Loucy (cell line): Measurements from ENCODE around the gene FHIT.

Experiments
- H2AFZ ChIP-seq: fragments of 200-600 bp; sonication (generic); 2 replicates; pipeline ENCODE4 v1.6.0; 2016; ENCODE audit warnings: antibody characterized with exemption, mild to moderate bottlenecking, low read length, moderate library complexity
- H3F3A ChIP-seq: fragments of 200-600 bp; 2 replicates; pipeline ENCODE4 v1.6.0; 2016; ENCODE audit warnings: antibody characterized with exemption, low read depth, mild to moderate bottlenecking
- H3K27me3 ChIP-seq: fragments of 200-600 bp; sonication (generic); 2 replicates; pipeline ENCODE4 v1.6.1; 2014; ENCODE audit warnings: low read length, mild to moderate bottlenecking; ENCODE audit not compliant: insufficient read depth, poor library complexity, severe bottlenecking
- H3K36me3 ChIP-seq: fragments of 200-600 bp; sonication (generic); 2 replicates; pipeline ENCODE4 v1.6.1; 2016; ENCODE audit warnings: low read length; ENCODE audit not compliant: insufficient read depth
- H3K4me1 ChIP-seq: fragments of 200-600 bp; sonication (generic); 2 replicates; pipeline ENCODE4 v1.5.1; 2014; ENCODE audit warnings: low read length, mild to moderate bottlenecking; ENCODE audit not compliant: insufficient read depth, poor library complexity, severe bottlenecking
- H3K4me2 ChIP-seq: fragments of 200-600 bp; sonication (generic); 2 replicates; pipeline ENCODE4 v1.6.0; 2014; ENCODE audit warnings: antibody characterized with exemption, low read length, low read depth, mild to moderate bottlenecking; ENCODE audit not compliant: poor library complexity, severe bottlenecking
- H3K4me3 ChIP-seq: fragments of 200-600 bp; sonication (generic); 2 replicates; pipeline ENCODE4 v1.5.1; 2014; ENCODE audit warnings: low read length, mild to moderate bottlenecking, mixed read lengths; ENCODE audit not compliant: poor library complexity, severe bottlenecking
- H3K79me2 ChIP-seq: fragments of 200-600 bp; sonication (generic); 2 replicates; pipeline ENCODE4 v1.6.1; 2014; ENCODE audit warnings: low read length; ENCODE audit not compliant: insufficient read depth
- H3K9ac ChIP-seq: fragments of 200-600 bp; sonication (generic); 2 replicates; pipeline ENCODE4 v1.6.0; 2014; ENCODE audit warnings: mild to moderate bottlenecking, low read depth, low read length, moderate library complexity; ENCODE audit not compliant: poor library complexity, severe bottlenecking
- H3K9me2 ChIP-seq: fragments of 200-600 bp; sonication (generic); replicated peaks from 2 replicates; pipeline ENCODE4 v1.6.1; 2016; ENCODE audit warnings: low read depth, low read length, mixed read lengths
- H3K9me3 ChIP-seq: fragments of 200-600 bp; sonication (generic); 2 replicates; pipeline ENCODE4 v1.6.1; 2014; ENCODE audit warnings: mild to moderate bottlenecking, antibody characterized with exemption, low read length, low read depth; ENCODE audit not compliant: insufficient read depth
- H4K20me1 ChIP-seq: fragments of 200-600 bp; sonication (generic); 2 replicates; pipeline ENCODE4 v1.6.0; 2014; ENCODE audit warnings: antibody characterized with exemption, low read length, mild to moderate bottlenecking; ENCODE audit not compliant: insufficient read depth, poor library complexity, severe bottlenecking
- EZH2phosphoT487 ChIP-seq: fragments of 200-600 bp; IDR thresholded peaks from 2 replicates; pipeline ENCODE4 v1.6.1; 2018; ENCODE audit warnings: antibody characterized with exemption, mild to moderate bottlenecking, moderate library complexity, borderline replicate concordance
- TF ChIP-seq, protein P1 (sequence below): fragments of 200-600 bp; sonication (generic); conservative IDR thresholded peaks from 2 replicates; pipeline ENCODE4 v1.5.1; 2014; ENCODE audit warnings: mild to moderate bottlenecking, antibody characterized with exemption, low read length

Gene FHIT

GRCh38 chr3:60972599-60972998, 278.7 kb downstream of the FHIT start:
- no peak overlapping the region for H3K9ac ChIP-seq
- no peak overlapping the region for H3K4me3 ChIP-seq
- H3K4me1 ChIP-seq, result no peaks in the 10 kb centered on the region
- no peak overlapping the region for H2AFZ ChIP-seq
- H3K9me3 ChIP-seq, result peaks cover 7% of the 10 kb centered on the region; the same call in 1 of the 2 replicates
- H3K4me2 ChIP-seq, result no peak overlapping the region
- no peaks in the 10 kb centered on the region for H3K79me2 ChIP-seq
- H3K9me2 ChIP-seq, result no peaks in the 10 kb centered on the region
- TF ChIP-seq EZH2phosphoT487, result no peak
- TF ChIP-seq, protein P1, sequence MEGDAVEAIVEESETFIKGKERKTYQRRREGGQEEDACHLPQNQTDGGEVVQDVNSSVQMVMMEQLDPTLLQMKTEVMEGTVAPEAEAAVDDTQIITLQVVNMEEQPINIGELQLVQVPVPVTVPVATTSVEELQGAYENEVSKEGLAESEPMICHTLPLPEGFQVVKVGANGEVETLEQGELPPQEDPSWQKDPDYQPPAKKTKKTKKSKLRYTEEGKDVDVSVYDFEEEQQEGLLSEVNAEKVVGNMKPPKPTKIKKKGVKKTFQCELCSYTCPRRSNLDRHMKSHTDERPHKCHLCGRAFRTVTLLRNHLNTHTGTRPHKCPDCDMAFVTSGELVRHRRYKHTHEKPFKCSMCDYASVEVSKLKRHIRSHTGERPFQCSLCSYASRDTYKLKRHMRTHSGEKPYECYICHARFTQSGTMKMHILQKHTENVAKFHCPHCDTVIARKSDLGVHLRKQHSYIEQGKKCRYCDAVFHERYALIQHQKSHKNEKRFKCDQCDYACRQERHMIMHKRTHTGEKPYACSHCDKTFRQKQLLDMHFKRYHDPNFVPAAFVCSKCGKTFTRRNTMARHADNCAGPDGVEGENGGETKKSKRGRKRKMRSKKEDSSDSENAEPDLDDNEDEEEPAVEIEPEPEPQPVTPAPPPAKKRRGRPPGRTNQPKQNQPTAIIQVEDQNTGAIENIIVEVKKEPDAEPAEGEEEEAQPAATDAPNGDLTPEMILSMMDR, result no peak
- H3K27me3 ChIP-seq, result no peaks in the 10 kb centered on the region
- no peaks in the 10 kb centered on the region for H3K36me3 ChIP-seq
- H3F3A ChIP-seq, result no peaks in the 10 kb centered on the region
- no peaks in the 10 kb centered on the region for H4K20me1 ChIP-seq

DNA sequence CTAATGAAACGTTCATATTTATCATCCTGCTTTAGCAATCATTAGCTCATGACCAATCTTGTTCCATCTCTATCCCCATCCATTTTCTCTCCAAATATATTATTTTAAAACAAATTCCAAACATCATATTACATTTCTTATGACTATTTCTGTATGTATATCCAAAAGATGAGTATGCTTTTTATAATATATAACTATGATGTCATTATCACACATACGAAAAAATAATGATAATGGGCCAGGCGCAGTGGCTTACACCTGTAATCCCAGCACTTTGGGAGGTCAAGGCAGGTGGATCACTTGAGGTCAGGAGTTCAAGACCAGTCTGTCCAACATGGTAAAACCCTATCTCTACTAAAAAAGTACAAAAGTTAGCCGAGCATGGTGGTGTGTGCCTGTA, 280.4 kb downstream of the FHIT start:
- no peaks in the 10 kb centered on the region for H3K4me1 ChIP-seq
- H3F3A ChIP-seq, result no peaks in the 10 kb centered on the region
- TF ChIP-seq, protein P1, result no peak
- TF ChIP-seq EZH2phosphoT487, result no peak
- H2AFZ ChIP-seq, result no peak overlapping the region
- peaks cover 7% of the 10 kb centered on the region; the same call in 1 of the 2 replicates for H3K9me3 ChIP-seq
- no peaks in the 10 kb centered on the region for H3K27me3 ChIP-seq
- H3K4me2 ChIP-seq, result no peak overlapping the region
- H3K9ac ChIP-seq, result no peak overlapping the region
- no peaks in the 10 kb centered on the region for H4K20me1 ChIP-seq
- no peaks in the 10 kb centered on the region for H3K9me2 ChIP-seq
- no peaks in the 10 kb centered on the region for H3K79me2 ChIP-seq
- no peak overlapping the region for H3K4me3 ChIP-seq
- H3K36me3 ChIP-seq, result no peaks in the 10 kb centered on the region

- H3K9me3 ChIP-seq, result no peaks in the 10 kb centered on the region; the same call in 1 of the 2 replicates
- no peak overlapping the region for H3K4me2 ChIP-seq
- H3F3A ChIP-seq, result no peaks in the 10 kb centered on the region
- H3K4me1 ChIP-seq, result no peaks in the 10 kb centered on the region
- no peaks in the 10 kb centered on the region for H3K27me3 ChIP-seq
- H3K79me2 ChIP-seq, result no peaks in the 10 kb centered on the region
- H4K20me1 ChIP-seq, result no peaks in the 10 kb centered on the region
- no peaks in the 10 kb centered on the region for H3K36me3 ChIP-seq
- no peak overlapping the region for H3K4me3 ChIP-seq
- H3K9me2 ChIP-seq, result no peaks in the 10 kb centered on the region
- H2AFZ ChIP-seq, result no peak overlapping the region
- no peak overlapping the region for H3K9ac ChIP-seq
- TF ChIP-seq, protein P1, result no peak
- no peak for TF ChIP-seq EZH2phosphoT487
These were observed 284.1 kb downstream of the FHIT start for GRCh38 chr3:60967141-60967540.
